Body of pancreas (tissue), 4 donors: ENCODE data around the gene ATXN7L1. TPM values are rescaled to one million over a fixed set of nuclear protein-coding genes. Genes with fewer than 3 reads are reported as not detected.

ENCODE experiments used
- ATAC-seq: fragments of 150-250 bp; one replicate; pipeline ENCODE4 v1.9.1; 2016
- DNase-seq, 4 donors: peaks; one replicate each; pipeline ENCODE4 v3.0.0-alpha.2; 2019
- H3K27ac ChIP-seq, 4 donors: fragments of 200-600 bp; sonication (generic); 1 replicate in 3 of 4; 2 replicates in 1 of 4; pipeline versions ENCODE4 v1.5.1 to v1.6.1; 2016 to 2019; ENCODE audit warnings: mild to moderate bottlenecking in 1 of 4, mixed read lengths in 1 of 4, moderate library complexity in 1 of 4
- H3K27me3 ChIP-seq, 2 donors: fragments of 200-600 bp; sonication (generic); one replicate each; pipeline ENCODE4 v1.6.0; 2016; ENCODE audit warnings: mild to moderate bottlenecking in 1 of 2
- H3K36me3 ChIP-seq, 2 donors: fragments of 200-600 bp; sonication (generic); replicated peaks in 1 of 2; 2 replicates each; pipeline ENCODE4 v1.5.1; 2016; ENCODE audit warnings: low read depth in 2 of 2; ENCODE audit not compliant: insufficient read depth in 1 of 2
- H3K4me1 ChIP-seq: fragments of 200-600 bp; sonication (generic); one replicate; pipeline ENCODE4 v1.6.0; 2016
- H3K4me3 ChIP-seq, 2 donors: fragments of 200-600 bp; sonication (generic); 1 replicate in 1 of 2; 2 replicates in 1 of 2; pipeline ENCODE4 v1.5.1; 2016 to 2019
- H3K9me3 ChIP-seq, 3 donors: fragments of 200-600 bp; sonication (generic); 1 replicate in 2 of 3; 2 replicates in 1 of 3; pipeline ENCODE4 v1.5.1; 2016
- CTCF ChIP-seq, 7 experiments: fragments of 450-650 bp in 4 of 7; fragments of 200-600 bp in 3 of 7; sonication (generic) in 3 of 7; IDR thresholded peaks; one replicate each; pipeline ENCODE4 v1.5.1; 2016 to 2019; ENCODE audit warnings: antibody characterized with exemption in 7 of 7
- POLR2A ChIP-seq, 3 donors: fragments of 450-650 bp; IDR thresholded peaks; one replicate each; pipeline ENCODE4 v1.6.1; 2016; ENCODE audit warnings: antibody characterized with exemption in 3 of 3, mild to moderate bottlenecking in 2 of 3
- WGBS, 2 donors: methylation state at CpG; one replicate each; pipeline ENCODE4 v1.1.5; 2017; 5-methylcytosine and 5-hydroxymethylcytosine counted together
- intact Hi-C: fragments of 100-400 bp; cut with DNase I; formaldehyde crosslinking; loops from one replicate; pipeline ENCODE4 v1.15.1; 2023
- total RNA-seq, 2 donors: library from RNA; depleted of rRNA; stranded (reverse); fragments of >200 nt; gene quantifications; one replicate each; pipeline ENCODE4 v1.1.0, GENCODE V29; 2016

The ATXN7L1 gene
- total RNA-seq, 2 donors from 2014 or later, result 6.6 to 8.0 TPM

GRCh38 chr7:105788356-105788755, 88.0 kb downstream of the ATXN7L1 start:
- no peaks in the 10 kb centered on the region for H3K27me3 ChIP-seq
- intact Hi-C loops, result no loop called here
- no peaks in the 10 kb centered on the region for H3K4me1 ChIP-seq
- H3K36me3 ChIP-seq, result no peaks in the 10 kb centered on the region
- no peak for DNase-seq
- ATAC-seq, result no peak
- no peaks in the 10 kb centered on the region for H3K9me3 ChIP-seq
- no peak overlapping the region for H3K27ac ChIP-seq
- H3K4me3 ChIP-seq, result no peak overlapping the region
- no peak for TF ChIP-seq CTCF (IDR thresholded peaks at IDR 0.05)
- no peak for TF ChIP-seq POLR2A (IDR thresholded peaks at IDR 0.05)
- 91 to 92% methylated on average over 12 to 15 of the region's 15 CpGs for WGBS, 2 donors

GRCh38 chr7:105787793-105788192, 88.6 kb downstream of the ATXN7L1 start:
- 73 to 82% methylated on average over 3 of the region's 3 CpGs for WGBS, 2 donors
- Histone ChIP-seq H3K4me3 (no peak overlapping the region), H3K36me3 (no peaks in the 10 kb centered on the region), H3K9me3 (no peaks in the 10 kb centered on the region), H3K27me3 (no peaks in the 10 kb centered on the region), H3K4me1 (no peaks in the 10 kb centered on the region), H3K27ac (no peak overlapping the region)
- intact Hi-C loops, result no loop called here
- no peak for TF ChIP-seq POLR2A (IDR thresholded peaks at IDR 0.05)
- no peak for TF ChIP-seq CTCF (IDR thresholded peaks at IDR 0.05)
- no peak for ATAC-seq
- DNase-seq, result no peak

GRCh38 chr7:105786520-105787470, 89.6 kb downstream of the ATXN7L1 start:
- no peak overlapping the region for H3K4me3 ChIP-seq
- no peaks in the 10 kb centered on the region for H3K36me3 ChIP-seq
- WGBS, 2 donors, result 93 to 95% methylated on average over 10 of the region's 10 CpGs
- DNase-seq (no peak), ATAC-seq (no peak)
- H3K27me3 ChIP-seq, result no peaks in the 10 kb centered on the region
- intact Hi-C loops, result no loop called here
- H3K27ac ChIP-seq, result no peak overlapping the region
- no peaks in the 10 kb centered on the region for H3K4me1 ChIP-seq
- H3K9me3 ChIP-seq, result no peaks in the 10 kb centered on the region
- TF ChIP-seq CTCF (IDR thresholded peaks at IDR 0.05) (no peak), POLR2A (IDR thresholded peaks at IDR 0.05) (no peak)

GRCh38 chr7:105782391-105783042, 93.9 kb downstream of the ATXN7L1 start:
- Histone ChIP-seq H3K4me3 (no peak overlapping the region), H3K36me3 (no peaks in the 10 kb centered on the region), H3K27ac (no peak overlapping the region), H3K4me1 (no peaks in the 10 kb centered on the region), H3K27me3 (no peaks in the 10 kb centered on the region), H3K9me3 (no peaks in the 10 kb centered on the region)
- intact Hi-C loops, result no loop called here
- 91 to 93% methylated on average over 8 to 10 of the region's 10 CpGs for WGBS, 2 donors
- no peak for ATAC-seq
- no peak for DNase-seq
- TF ChIP-seq CTCF (IDR thresholded peaks at IDR 0.05) (no peak), POLR2A (IDR thresholded peaks at IDR 0.05) (no peak)
